Measurements from ENCODE around the gene TNPO1. TPM values are rescaled to one million over a fixed set of nuclear protein-coding genes. Genes with fewer than 3 reads are reported as not detected.

Gene TNPO1
- total RNA-seq, 1 experiment from 2014 or later, result 148 TPM

DNA sequence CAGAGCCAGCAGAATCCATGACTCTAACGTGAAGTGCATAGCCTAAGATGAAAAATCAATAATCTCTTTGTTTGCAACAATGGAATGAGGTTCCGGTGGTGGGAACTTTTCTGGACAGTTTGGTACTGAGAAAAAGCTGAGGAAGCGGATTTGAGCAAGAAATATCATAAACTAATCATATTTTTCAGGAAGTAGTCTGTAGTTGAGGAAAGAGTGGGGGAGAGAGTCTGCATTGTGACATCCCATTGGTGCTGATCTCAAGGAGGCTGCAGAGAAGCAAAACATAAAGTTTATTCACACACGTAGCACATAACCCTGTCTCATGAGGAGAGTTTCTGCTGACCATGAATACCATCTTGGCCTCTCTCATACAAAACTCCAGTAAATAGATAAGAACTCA lies 123.6 kb downstream of the TNPO1 start:
- ChIA-PET CTCF (no interaction called here), POLR2A (no interaction called here)
- peaks cover 22% of the 10 kb centered on the region for H3K4me1 Mint-ChIP-seq (ENCODE audit: low read depth, unreplicated experiment)

GRCh38 chr5:72943307-72943706 lies 126.8 kb downstream of the TNPO1 start:
- Histone ChIP-seq H3K4me3 (ENCODE audit: low read depth, low read length) (no peak overlapping the region), H3K4me1 (0 out of 2 replicates have a peak, but pooled peaks cover 7% of the 10 kb centered on the region), H3K27me3 (replicated peaks; ENCODE audit: control insufficient read depth, insufficient read depth, low read length) (no peaks in the 10 kb centered on the region), H3K36me3 (ENCODE audit: control insufficient read depth, insufficient read depth, low read length) (no peaks in the 10 kb centered on the region), H3K9me3 (no peaks in the 10 kb centered on the region; the same call in 1 of the 2 replicates)
- CTCF ChIA-PET, result no interaction called here
- TF ChIP-seq CTCF (IDR thresholded peaks at IDR 0.05; ENCODE audit: insufficient read depth in 1 of 2, low read depth in 1 of 2, low read length in 1 of 2, severe bottlenecking in 1 of 2, unreplicated experiment in 1 of 2), result no peak
- intact Hi-C loops (cut with micrococcal nuclease; ENCODE audit: unreplicated experiment), result no loop called here
- H3K4me3 Mint-ChIP-seq (ENCODE audit: unreplicated experiment), result no peak overlapping the region
- peaks cover 21% of the 10 kb centered on the region for H3K4me1 Mint-ChIP-seq (ENCODE audit: low read depth, unreplicated experiment)
- H3K9me3 Mint-ChIP-seq (ENCODE audit: unreplicated experiment), result no peaks in the 10 kb centered on the region
- peaks cover 20% of the 10 kb centered on the region for H3K27me3 Mint-ChIP-seq (ENCODE audit: insufficient read depth, unreplicated experiment)
- no peak overlapping the region for H3K27ac Mint-ChIP-seq (ENCODE audit: unreplicated experiment)
- POLR2A ChIA-PET, result no interaction called here
- DNase-seq, result no peak
- BruUV-seq (replicated peaks), result no TSS peak
- H3K36me3 Mint-ChIP-seq (ENCODE audit: insufficient read depth, unreplicated experiment), result no peaks in the 10 kb centered on the region

More for the DNA sequence above, 123.6 kb downstream of the TNPO1 start:
- no peaks in the 10 kb centered on the region for H3K36me3 Mint-ChIP-seq (ENCODE audit: insufficient read depth, unreplicated experiment)
- BruUV-seq (replicated peaks), result no TSS peak
- no peak for DNase-seq
- Histone ChIP-seq H3K4me1 (0 out of 2 replicates have a peak, but pooled peaks cover 11% of the 10 kb centered on the region), H3K27me3 (replicated peaks; ENCODE audit: control insufficient read depth, insufficient read depth, low read length) (no peaks in the 10 kb centered on the region), H3K4me3 (ENCODE audit: low read depth, low read length) (no peak overlapping the region), H3K36me3 (ENCODE audit: control insufficient read depth, insufficient read depth, low read length) (no peaks in the 10 kb centered on the region), H3K9me3 (peaks cover 5% of the 10 kb centered on the region; the same call in 1 of the 2 replicates)
- intact Hi-C loops (cut with micrococcal nuclease; ENCODE audit: unreplicated experiment), result loop anchor here (2.0 kb wide), 1 partner anchor 15 kb away; no protein-coding TSS in a partner anchor
- no peak overlapping the region for H3K4me3 Mint-ChIP-seq (ENCODE audit: unreplicated experiment)
- TF ChIP-seq CTCF (IDR thresholded peaks at IDR 0.05; ENCODE audit: insufficient read depth in 1 of 2, low read depth in 1 of 2, low read length in 1 of 2, severe bottlenecking in 1 of 2, unreplicated experiment in 1 of 2), result no peak
- H3K9me3 Mint-ChIP-seq (ENCODE audit: unreplicated experiment), result no peaks in the 10 kb centered on the region
- no peak overlapping the region for H3K27ac Mint-ChIP-seq (ENCODE audit: unreplicated experiment)
- H3K27me3 Mint-ChIP-seq (ENCODE audit: insufficient read depth, unreplicated experiment), result peaks cover 21% of the 10 kb centered on the region

GRCh38 chr5:72947498-72947897 lies 131.0 kb downstream of the TNPO1 start:
- peaks cover 14% of the 10 kb centered on the region for H3K27me3 Mint-ChIP-seq (ENCODE audit: insufficient read depth, unreplicated experiment)
- no peaks in the 10 kb centered on the region; the same call in 1 of the 2 replicates for H3K9me3 ChIP-seq
- no peaks in the 10 kb centered on the region for H3K9me3 Mint-ChIP-seq (ENCODE audit: unreplicated experiment)
- no peaks in the 10 kb centered on the region for H3K4me1 Mint-ChIP-seq (ENCODE audit: low read depth, unreplicated experiment)
- intact Hi-C loops (cut with micrococcal nuclease; ENCODE audit: unreplicated experiment), result no loop called here
- POLR2A ChIA-PET, result no interaction called here
- no peak for DNase-seq
- no peaks in the 10 kb centered on the region for H3K36me3 ChIP-seq (ENCODE audit: control insufficient read depth, insufficient read depth, low read length)
- H3K4me3 ChIP-seq (ENCODE audit: low read depth, low read length), result no peak overlapping the region
- H3K4me1 ChIP-seq, result no peaks in the 10 kb centered on the region
- no peak overlapping the region for H3K27ac Mint-ChIP-seq (ENCODE audit: unreplicated experiment)
- BruUV-seq (replicated peaks), result no TSS peak
- no peak overlapping the region for H3K4me3 Mint-ChIP-seq (ENCODE audit: unreplicated experiment)
- CTCF ChIA-PET, result no interaction called here
- H3K36me3 Mint-ChIP-seq (ENCODE audit: insufficient read depth, unreplicated experiment), result no peaks in the 10 kb centered on the region
- TF ChIP-seq CTCF (IDR thresholded peaks at IDR 0.05; ENCODE audit: insufficient read depth in 1 of 2, low read depth in 1 of 2, low read length in 1 of 2, severe bottlenecking in 1 of 2, unreplicated experiment in 1 of 2), result no peak
- H3K27me3 ChIP-seq (replicated peaks; ENCODE audit: control insufficient read depth, insufficient read depth, low read length), result no peaks in the 10 kb centered on the region
